SU-DHL-6 (cell line): ENCODE data around the gene YTHDC2.

Source experiments
- EZH2phosphoT487 ChIP-seq: fragments of 200-600 bp; sonication (generic), shearing (Covaris generic); conservative IDR thresholded peaks from 2 replicates; pipeline ENCODE4 v1.6.1; 2018; ENCODE audit warnings: mild to moderate bottlenecking, antibody characterized with exemption, low read length, moderate library complexity, mixed read lengths
- TF ChIP-seq, protein P1 (sequence below): fragments of 200-600 bp; sonication (generic); IDR thresholded peaks from one replicate; pipeline ENCODE4 v1.5.1; 2017; ENCODE audit warnings: antibody characterized with exemption, mild to moderate bottlenecking, low read length, moderate library complexity; ENCODE audit not compliant: insufficient read depth, poor library complexity, severe bottlenecking

DNA sequence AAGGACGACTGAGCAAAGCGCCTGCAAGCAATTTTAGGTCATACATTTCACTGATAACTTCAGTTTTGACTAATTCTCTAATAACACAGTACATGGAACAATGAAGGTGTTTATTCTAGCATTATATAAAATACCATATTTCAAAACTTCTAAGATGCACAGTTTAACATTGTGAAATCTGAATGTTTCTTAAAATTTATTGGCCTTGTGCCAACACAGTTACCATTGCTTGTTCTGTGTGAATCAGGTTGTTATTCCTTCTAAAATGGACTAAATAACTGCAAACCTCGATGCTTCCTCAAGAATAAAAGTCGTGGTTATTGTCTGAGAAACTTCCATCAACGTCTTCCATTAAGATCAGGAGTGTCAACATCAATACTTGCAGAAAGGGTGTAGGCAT is 33.3 kb upstream of the YTHDC2 start:
- no peak for TF ChIP-seq EZH2phosphoT487
- TF ChIP-seq, protein P1, sequence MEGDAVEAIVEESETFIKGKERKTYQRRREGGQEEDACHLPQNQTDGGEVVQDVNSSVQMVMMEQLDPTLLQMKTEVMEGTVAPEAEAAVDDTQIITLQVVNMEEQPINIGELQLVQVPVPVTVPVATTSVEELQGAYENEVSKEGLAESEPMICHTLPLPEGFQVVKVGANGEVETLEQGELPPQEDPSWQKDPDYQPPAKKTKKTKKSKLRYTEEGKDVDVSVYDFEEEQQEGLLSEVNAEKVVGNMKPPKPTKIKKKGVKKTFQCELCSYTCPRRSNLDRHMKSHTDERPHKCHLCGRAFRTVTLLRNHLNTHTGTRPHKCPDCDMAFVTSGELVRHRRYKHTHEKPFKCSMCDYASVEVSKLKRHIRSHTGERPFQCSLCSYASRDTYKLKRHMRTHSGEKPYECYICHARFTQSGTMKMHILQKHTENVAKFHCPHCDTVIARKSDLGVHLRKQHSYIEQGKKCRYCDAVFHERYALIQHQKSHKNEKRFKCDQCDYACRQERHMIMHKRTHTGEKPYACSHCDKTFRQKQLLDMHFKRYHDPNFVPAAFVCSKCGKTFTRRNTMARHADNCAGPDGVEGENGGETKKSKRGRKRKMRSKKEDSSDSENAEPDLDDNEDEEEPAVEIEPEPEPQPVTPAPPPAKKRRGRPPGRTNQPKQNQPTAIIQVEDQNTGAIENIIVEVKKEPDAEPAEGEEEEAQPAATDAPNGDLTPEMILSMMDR, result no peak
